VCaP (cell line): ENCODE data around the gene PPP1R9B.

Experiments
- H3K27ac ChIP-seq: fragments of 450-650 bp; 2 replicates; pipeline ENCODE4 v1.5.1; 2017
- CTCF ChIP-seq: fragments of 450-650 bp; conservative IDR thresholded peaks from 2 replicates; pipeline ENCODE4 v1.5.1; 2017; ENCODE audit warnings: mild to moderate bottlenecking, moderate library complexity

PPP1R9B gene

GRCh38 chr17:50128441-50129352 lies 21.8 kb downstream of the PPP1R9B start:
- no peak for TF ChIP-seq CTCF
- H3K27ac ChIP-seq = peak overlapping the region; percentile 40; the same call in 1 of the 2 replicates

- no peak for TF ChIP-seq CTCF
- no peak overlapping the region for H3K27ac ChIP-seq
Measured at GRCh38 chr17:50127697-50128361, 22.6 kb downstream of the PPP1R9B start.

- no peak for TF ChIP-seq CTCF
- no peak overlapping the region for H3K27ac ChIP-seq
Measured at GRCh38 chr17:50125420-50125997, 25.0 kb downstream of the PPP1R9B start.

- peak overlapping the region; percentile 69 for H3K27ac ChIP-seq
- no peak for TF ChIP-seq CTCF
Measured at GRCh38 chr17:50123649-50124349, 26.7 kb downstream of the PPP1R9B start.

- no peak for TF ChIP-seq CTCF
- H3K27ac ChIP-seq = peak overlapping the region; percentile 69
Measured at GRCh38 chr17:50122945-50123344, 27.5 kb downstream of the PPP1R9B start.

- no peak for TF ChIP-seq CTCF
- H3K27ac ChIP-seq = no peak overlapping the region
Measured at GRCh38 chr17:50120475-50121253, 29.8 kb downstream of the PPP1R9B start.
